ENCODE measurements around the gene ZNF563.

ZNF563 gene

DNA sequence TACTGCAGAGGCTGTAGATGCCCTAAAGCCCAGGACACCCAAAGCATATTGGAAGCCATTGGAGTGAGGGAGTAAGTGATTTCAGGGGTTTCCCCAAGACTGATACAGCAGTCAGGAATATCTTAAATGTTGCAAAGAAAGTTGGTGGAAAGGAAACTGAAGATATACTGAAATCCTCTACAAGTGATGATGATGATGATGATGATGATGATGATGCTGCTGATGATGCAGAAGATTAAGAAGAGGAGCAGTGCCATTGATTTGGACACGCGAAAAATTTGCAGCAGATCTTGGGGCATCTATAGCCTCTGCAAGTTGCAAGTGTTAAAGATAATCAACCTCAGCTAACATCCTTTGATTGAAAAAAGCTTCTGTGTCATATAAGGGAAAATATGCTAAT, 62.6 kb downstream of the ZNF563 start:
- H3K27ac Mint-ChIP-seq = no peak overlapping the region
- peaks cover 53% of the 10 kb centered on the region for H3K36me3 Mint-ChIP-seq
- no peaks in the 10 kb centered on the region for H3K4me1 Mint-ChIP-seq
- H3K4me3 Mint-ChIP-seq = no peak overlapping the region
- peaks cover 32% of the 10 kb centered on the region for H3K9me3 Mint-ChIP-seq
- ATAC-seq (no peak), DNase-seq (ENCODE audit: low spot score in 2 of 2) (no peak)
